ENCODE results near the gene THPO.

The THPO gene

GRCh38 chr3:184377882-184378445, at the start of gene THPO:
THPO (minus strand) TSS chr3:184378207; CDS start chr3:184376259, 1,948 bp downstream.
- peak; percentile 81 for DNase-seq

GRCh38 chr3:184426691-184427141, 48.7 kb upstream of the THPO start:
- no peak for DNase-seq

GRCh38 chr3:184423561-184423960, 45.6 kb upstream of the THPO start:
- DNase-seq = no peak

GRCh38 chr3:184419171-184419570, 41.2 kb upstream of the THPO start:
- peak; percentile 58 for DNase-seq

GRCh38 chr3:184417619-184418327, 39.8 kb upstream of the THPO start:
- peak; percentile 90 for DNase-seq

GRCh38 chr3:184415203-184415490, 37.1 kb upstream of the THPO start:
- DNase-seq = no peak

- DNase-seq = peak; percentile 91
Observed at GRCh38 chr3:184414418-184415202, 36.6 kb upstream of the THPO start.

- DNase-seq = no peak
Observed at GRCh38 chr3:184409946-184410500, 32.0 kb upstream of the THPO start.

GRCh38 chr3:184409331-184409926, 31.4 kb upstream of the THPO start:
- DNase-seq = no peak

- peak; percentile 95 for DNase-seq
Observed at GRCh38 chr3:184405075-184406030, 27.3 kb upstream of the THPO start.

- DNase-seq = peak; percentile 21
Observed at GRCh38 chr3:184399410-184399809, 21.4 kb upstream of the THPO start.

GRCh38 chr3:184395320-184395660, 17.3 kb upstream of the THPO start:
- no peak for DNase-seq

GRCh38 chr3:184391266-184391665, 13.3 kb upstream of the THPO start:
- no peak for DNase-seq

- DNase-seq = no peak
Observed at GRCh38 chr3:184389935-184390528, 12.0 kb upstream of the THPO start.

- no peak for DNase-seq
Observed at GRCh38 chr3:184389384-184389783, 11.4 kb upstream of the THPO start.

GRCh38 chr3:184388936-184389230, 10.9 kb upstream of the THPO start:
- no peak for DNase-seq

- no peak for DNase-seq
Observed at GRCh38 chr3:184388164-184388935, 10.3 kb upstream of the THPO start.

- DNase-seq = no peak
Observed at GRCh38 chr3:184387174-184387714, 9.2 kb upstream of the THPO start.

GRCh38 chr3:184386047-184386806, 8.2 kb upstream of the THPO start:
- DNase-seq = no peak

GRCh38 chr3:184384856-184385422, 6.9 kb upstream of the THPO start:
- DNase-seq = no peak
